Keratinocyte (primary cell): ENCODE data around the gene C11orf24. TPM values are rescaled to one million over a fixed set of nuclear protein-coding genes. Genes with fewer than 3 reads are reported as not detected.

Source experiments
- DNase-seq: peaks from one replicate; pipeline ENCODE4 v3.0.0-alpha.2; 2011; ENCODE audit warnings: low read depth, missing footprints, low spot score
- FAIRE-seq: peaks from 2 replicates; lab custom pipeline; 2011; peaks lifted over from hg19 to GRCh38; lab: Jason Lieb, UNC
- H2AFZ ChIP-seq: 2 replicates; pipeline ENCODE4 v1.6.0; 2012; ENCODE audit warnings: low read length, control low read depth, inconsistent platforms; ENCODE audit not compliant: control insufficient read depth
- H3K27ac ChIP-seq: 2 replicates; pipeline ENCODE4 v1.5.1; 2011; ENCODE audit warnings: low read length; ENCODE audit not compliant: control insufficient read depth, insufficient read depth
- H3K27me3 ChIP-seq: 3 replicates; pipeline ENCODE4 v1.6.0; 2011; ENCODE audit warnings: low read length; ENCODE audit not compliant: control insufficient read depth, insufficient read depth; ENCODE audit errors: extremely low read depth
- H3K36me3 ChIP-seq, 2 experiments: 2 replicates in 1 of 2; 3 replicates in 1 of 2; pipeline ENCODE4 v1.5.1; 2011; ENCODE audit warnings: low read length in 2 of 2, mild to moderate bottlenecking in 1 of 2; ENCODE audit not compliant: control insufficient read depth in 2 of 2, insufficient read depth in 2 of 2; ENCODE audit errors: extremely low read depth in 1 of 2
- H3K4me1 ChIP-seq: 3 replicates; pipeline ENCODE4 v1.5.1; 2011; ENCODE audit warnings: low read length; ENCODE audit not compliant: control insufficient read depth, insufficient read depth; ENCODE audit errors: extremely low read depth
- H3K4me2 ChIP-seq: 3 replicates; pipeline ENCODE4 v1.6.0; 2011; ENCODE audit warnings: low read depth, low read length; ENCODE audit not compliant: control insufficient read depth, insufficient read depth; ENCODE audit errors: extremely low read depth
- H3K4me3 ChIP-seq, 3 experiments: fragments of 200-600 bp in 1 of 3; sonication (generic) in 1 of 3; 2 replicates in 2 of 3; 3 replicates in 1 of 3; pipeline ENCODE4 v1.5.1; 2011 to 2016; ENCODE audit warnings: low read length in 3 of 3, mild to moderate bottlenecking in 3 of 3, control low read depth in 2 of 3, inconsistent platforms in 1 of 3, low read depth in 1 of 3, mixed read lengths in 1 of 3, mixed run types in 1 of 3, moderate library complexity in 1 of 3; ENCODE audit not compliant: control insufficient read depth in 2 of 3, insufficient read depth in 2 of 3; ENCODE audit errors: extremely low read depth in 1 of 3
- H3K79me2 ChIP-seq: 2 replicates; pipeline ENCODE4 v1.6.0; 2012; ENCODE audit warnings: low read length; ENCODE audit not compliant: control insufficient read depth, insufficient read depth
- H3K9ac ChIP-seq: 3 replicates; pipeline ENCODE4 v1.6.0; 2011; ENCODE audit warnings: low read length; ENCODE audit not compliant: control insufficient read depth, insufficient read depth; ENCODE audit errors: extremely low read depth
- H3K9me1 ChIP-seq: 3 replicates; pipeline ENCODE4 v1.6.0; 2011; ENCODE audit warnings: low read length; ENCODE audit not compliant: control insufficient read depth, insufficient read depth; ENCODE audit errors: extremely low read depth
- H3K9me3 ChIP-seq: 2 replicates; pipeline ENCODE4 v1.5.1; 2012; ENCODE audit warnings: low read depth, low read length; ENCODE audit not compliant: control insufficient read depth
- H4K20me1 ChIP-seq: 3 replicates; pipeline ENCODE4 v1.6.0; 2011; ENCODE audit warnings: low read length; ENCODE audit not compliant: control insufficient read depth, insufficient read depth; ENCODE audit errors: extremely low read depth
- CTCF ChIP-seq, 3 experiments: IDR thresholded peaks in 1 of 3; conservative IDR thresholded peaks in 1 of 3; optimal IDR thresholded peaks in 1 of 3; 2 replicates in 2 of 3; 3 replicates in 1 of 3; pipeline versions ENCODE3 to v1.5.1; 2011; ENCODE audit warnings: low read length in 3 of 3, mild to moderate bottlenecking in 3 of 3, moderate library complexity in 2 of 3, control low read depth in 1 of 3, inconsistent platforms in 1 of 3; ENCODE audit not compliant: insufficient read depth in 2 of 3; ENCODE audit errors: extremely low read depth in 1 of 3
- EZH2 ChIP-seq: IDR thresholded peaks from one replicate; pipeline ENCODE4 v1.6.1; 2012; ENCODE audit warnings: inconsistent platforms, mild to moderate bottlenecking, low read length, moderate library complexity
- dilution Hi-C: fragments of 300-500 bp; cut with MboI; formaldehyde crosslinking; loops from one replicate; pipeline ENCODE4 v1.7.0; 2020; ENCODE audit warnings: low sequenced_read_pairs; ENCODE audit not compliant: extremely low pct_ligation_motif_present
- polyA plus RNA-seq, 5 experiments: library from polyadenylated mRNA; depleted of rRNA in 3 of 5; stranded (reverse) in 3 of 5; stranded (forward) in 1 of 5; unstranded in 1 of 5; fragments of >200 nt; gene quantifications; 1 replicate in 1 of 5; 2 replicates in 3 of 5; 3 replicates in 1 of 5; pipeline versions ENCODE4 v1.2.1 to v1.2.3, GENCODE V29; 2011 to 2012; ENCODE audit warnings: missing spikeins in 2 of 5, low read depth in 1 of 5, low replicate concordance in 1 of 5

C11orf24 gene
- polyA plus RNA-seq, 1 donor (not counting 4 experiments of a cell fraction or from before 2014, with no cell fraction given): 28.4 TPM

- Histone ChIP-seq H3K9ac (no peak overlapping the region), H3K27ac (no peak overlapping the region), H3K4me3 (no peak overlapping the region), H4K20me1 (no peaks in the 10 kb centered on the region), H3K9me1 (no peaks in the 10 kb centered on the region), H3K4me1 (peaks cover 12% of the 10 kb centered on the region), H3K4me2 (no peak overlapping the region), H3K79me2 (peaks cover 17% of the 10 kb centered on the region), H3K27me3 (no peaks in the 10 kb centered on the region), H2AFZ (no peak overlapping the region), H3K36me3 (no peaks in the 10 kb centered on the region), H3K9me3 (no peaks in the 10 kb centered on the region)
- no peak for DNase-seq
- dilution Hi-C loops: no loop called here
- TF ChIP-seq CTCF (optimal IDR thresholded peaks at IDR 0.05 in 1 of 3, IDR thresholded peaks at IDR 0.05 in 1 of 3, conservative IDR thresholded peaks at IDR 0.05 in 1 of 3; ENCODE audit: extremely low read depth in 1 of 3, insufficient read depth in 2 of 3, low read length in 3 of 3) (no peak), EZH2 (no peak)
- FAIRE-seq: no peak
Measured at GRCh38 chr11:68309621-68310185, 37.9 kb upstream of the C11orf24 start.

GRCh38 chr11:68308068-68308467, 36.3 kb upstream of the C11orf24 start:
- H3K27me3 ChIP-seq: no peaks in the 10 kb centered on the region
- FAIRE-seq (no peak), DNase-seq (no peak)
- H3K9me3 ChIP-seq: peaks cover 3% of the 10 kb centered on the region
- no peak overlapping the region for H3K9ac ChIP-seq
- no peak overlapping the region for H3K27ac ChIP-seq
- H3K79me2 ChIP-seq: peaks cover under 1% of the 10 kb centered on the region
- H3K4me2 ChIP-seq: no peak overlapping the region
- TF ChIP-seq CTCF (optimal IDR thresholded peaks at IDR 0.05 in 1 of 3, IDR thresholded peaks at IDR 0.05 in 1 of 3, conservative IDR thresholded peaks at IDR 0.05 in 1 of 3; ENCODE audit: extremely low read depth in 1 of 3, insufficient read depth in 2 of 3, low read length in 3 of 3) (no peak), EZH2 (no peak)
- H3K4me1 ChIP-seq: no peaks in the 10 kb centered on the region
- H2AFZ ChIP-seq: no peak overlapping the region
- H4K20me1 ChIP-seq: no peaks in the 10 kb centered on the region
- no peaks in the 10 kb centered on the region for H3K9me1 ChIP-seq
- dilution Hi-C loops: no loop called here
- H3K36me3 ChIP-seq: no peaks in the 10 kb centered on the region
- H3K4me3 ChIP-seq: no peak overlapping the region
